ENCODE data around the gene GFRA1.
"Not testable (repeated sequence)": the region's sequence is repeated elsewhere in the genome, so short reads cannot be mapped to it uniquely, and the experiment has no call there.

Gene GFRA1

DNA sequence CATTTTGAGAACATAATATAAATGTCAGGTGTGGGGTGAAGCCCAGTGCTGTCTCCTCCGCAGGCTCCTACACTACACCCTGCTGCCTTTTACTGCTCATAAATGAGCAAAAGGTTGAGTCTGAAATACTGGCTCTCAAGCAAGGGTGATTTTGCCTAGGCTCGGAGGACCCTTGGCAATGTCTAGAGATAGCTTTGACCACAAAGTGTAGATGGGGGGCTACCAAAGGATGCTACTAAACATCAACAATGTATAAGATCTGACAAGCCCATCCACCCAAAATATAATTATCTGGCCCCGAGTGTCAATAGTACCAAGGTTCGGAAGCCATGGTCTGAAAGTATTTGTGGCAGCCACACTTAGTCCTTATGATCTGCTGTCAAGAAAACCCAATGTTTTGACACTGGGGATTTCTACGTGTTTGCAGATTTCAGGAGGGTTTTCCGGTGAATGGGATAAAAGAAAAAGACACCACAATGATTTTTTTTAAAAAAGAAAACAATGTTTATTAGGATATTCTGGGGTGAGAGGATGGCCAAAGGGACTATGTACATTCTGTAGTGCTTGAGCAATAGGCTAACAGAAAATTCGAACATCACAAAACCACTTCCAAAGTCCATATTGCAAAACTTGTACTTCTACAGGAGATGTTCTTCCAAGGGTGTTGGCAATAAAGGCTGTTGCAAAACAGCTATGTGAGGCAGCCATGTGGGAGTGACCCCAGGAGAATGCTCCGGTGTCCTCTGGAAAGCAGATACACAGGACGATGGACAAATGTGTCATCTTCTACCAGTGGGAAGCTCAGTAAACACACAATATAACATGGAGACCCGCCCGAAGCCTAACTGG lies 216.3 kb downstream of the GFRA1 start:
- DNase-seq (ENCODE audit: low read depth) = no peak
- TF ChIP-seq, protein P1, sequence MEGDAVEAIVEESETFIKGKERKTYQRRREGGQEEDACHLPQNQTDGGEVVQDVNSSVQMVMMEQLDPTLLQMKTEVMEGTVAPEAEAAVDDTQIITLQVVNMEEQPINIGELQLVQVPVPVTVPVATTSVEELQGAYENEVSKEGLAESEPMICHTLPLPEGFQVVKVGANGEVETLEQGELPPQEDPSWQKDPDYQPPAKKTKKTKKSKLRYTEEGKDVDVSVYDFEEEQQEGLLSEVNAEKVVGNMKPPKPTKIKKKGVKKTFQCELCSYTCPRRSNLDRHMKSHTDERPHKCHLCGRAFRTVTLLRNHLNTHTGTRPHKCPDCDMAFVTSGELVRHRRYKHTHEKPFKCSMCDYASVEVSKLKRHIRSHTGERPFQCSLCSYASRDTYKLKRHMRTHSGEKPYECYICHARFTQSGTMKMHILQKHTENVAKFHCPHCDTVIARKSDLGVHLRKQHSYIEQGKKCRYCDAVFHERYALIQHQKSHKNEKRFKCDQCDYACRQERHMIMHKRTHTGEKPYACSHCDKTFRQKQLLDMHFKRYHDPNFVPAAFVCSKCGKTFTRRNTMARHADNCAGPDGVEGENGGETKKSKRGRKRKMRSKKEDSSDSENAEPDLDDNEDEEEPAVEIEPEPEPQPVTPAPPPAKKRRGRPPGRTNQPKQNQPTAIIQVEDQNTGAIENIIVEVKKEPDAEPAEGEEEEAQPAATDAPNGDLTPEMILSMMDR (IDR thresholded peaks at IDR 0.05; ENCODE audit: control insufficient read depth, insufficient read depth, low read depth, low read length, missing control alignments) = no peak
- H3K4me3 ChIP-seq (ENCODE audit: control insufficient read depth, low read depth, low read length) = no peak overlapping the region

DNA sequence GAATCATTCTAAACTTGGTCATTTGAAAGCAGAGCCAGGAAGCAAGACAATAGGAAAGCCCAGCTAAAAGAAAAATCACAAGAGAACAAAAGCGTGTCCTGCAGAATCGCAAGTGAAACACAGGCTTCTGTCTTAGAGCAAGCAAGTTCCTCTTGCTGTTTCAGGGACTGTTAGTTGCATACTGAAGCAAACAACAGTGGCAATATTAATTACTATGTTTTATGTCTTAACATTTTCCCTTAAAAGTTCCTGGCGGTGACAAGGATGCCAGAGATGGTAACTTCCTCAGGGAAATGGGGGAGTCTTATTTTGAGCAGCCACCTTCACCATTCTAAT lies 217.1 kb downstream of the GFRA1 start:
- TF ChIP-seq, protein P1 (IDR thresholded peaks at IDR 0.05; ENCODE audit: control insufficient read depth, insufficient read depth, low read depth, low read length, missing control alignments) = no peak
- no peak overlapping the region for H3K4me3 ChIP-seq (ENCODE audit: control insufficient read depth, low read depth, low read length)
- no peak for DNase-seq (ENCODE audit: low read depth)

DNA sequence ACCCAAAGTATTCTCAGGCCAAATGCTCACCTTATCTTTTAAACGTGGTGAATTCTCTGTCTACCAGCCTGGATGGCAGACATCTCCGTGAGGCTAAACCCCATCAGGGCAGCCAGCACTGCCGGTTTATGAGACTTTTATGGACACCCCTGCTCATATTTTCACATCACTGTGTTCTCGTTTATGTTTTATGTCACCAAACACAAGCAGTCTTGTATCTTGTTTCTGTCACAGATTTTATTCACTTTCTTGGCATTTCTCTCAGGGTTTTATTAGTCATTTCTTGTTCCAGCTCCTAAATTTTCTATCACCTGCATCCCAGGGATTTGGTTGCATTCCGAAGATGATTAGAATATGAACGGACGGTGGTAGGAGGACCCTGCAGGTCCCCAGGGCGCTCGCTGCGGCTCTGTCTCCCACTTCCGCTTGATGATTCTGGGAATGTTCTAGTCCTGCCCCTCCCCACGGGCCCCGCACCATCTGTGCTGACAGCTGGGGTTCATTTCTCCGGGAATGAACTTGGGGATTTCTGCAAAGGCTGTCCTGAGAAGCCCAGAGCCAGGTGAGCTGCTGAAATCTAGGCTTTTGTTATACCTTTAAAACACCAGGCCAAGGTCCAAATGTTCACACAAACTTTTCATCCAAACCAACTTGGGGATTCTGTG lies 217.6 kb downstream of the GFRA1 start:
- no peak overlapping the region for H3K4me3 ChIP-seq (ENCODE audit: control insufficient read depth, low read depth, low read length)
- no peak for DNase-seq (ENCODE audit: low read depth)
- TF ChIP-seq, protein P1 (IDR thresholded peaks at IDR 0.05; ENCODE audit: control insufficient read depth, insufficient read depth, low read depth, low read length, missing control alignments) = no peak

DNA sequence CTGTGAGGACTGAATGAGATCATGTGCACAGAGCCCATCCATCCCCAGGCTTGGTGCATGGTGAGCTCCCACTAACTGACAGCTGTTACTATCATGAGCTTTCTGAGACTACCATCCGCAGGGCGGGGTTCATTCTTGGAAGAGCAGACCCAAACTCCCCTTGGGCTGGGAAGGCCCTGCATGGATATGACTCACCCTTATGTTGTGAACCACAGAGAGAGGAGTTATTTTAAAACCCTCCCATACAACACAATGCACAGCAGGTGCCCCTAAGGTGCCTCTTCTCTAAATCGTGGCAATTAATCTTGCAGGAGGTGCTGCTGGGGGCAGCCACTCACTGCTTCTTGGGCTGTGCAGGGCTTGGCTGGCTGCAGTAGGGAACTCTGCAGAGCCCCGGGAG lies 219.1 kb downstream of the GFRA1 start:
- no peak for DNase-seq (ENCODE audit: low read depth)
- TF ChIP-seq, protein P1 (IDR thresholded peaks at IDR 0.05; ENCODE audit: control insufficient read depth, insufficient read depth, low read depth, low read length, missing control alignments) = no peak
- H3K4me3 ChIP-seq (ENCODE audit: control insufficient read depth, low read depth, low read length) = no peak overlapping the region

DNA sequence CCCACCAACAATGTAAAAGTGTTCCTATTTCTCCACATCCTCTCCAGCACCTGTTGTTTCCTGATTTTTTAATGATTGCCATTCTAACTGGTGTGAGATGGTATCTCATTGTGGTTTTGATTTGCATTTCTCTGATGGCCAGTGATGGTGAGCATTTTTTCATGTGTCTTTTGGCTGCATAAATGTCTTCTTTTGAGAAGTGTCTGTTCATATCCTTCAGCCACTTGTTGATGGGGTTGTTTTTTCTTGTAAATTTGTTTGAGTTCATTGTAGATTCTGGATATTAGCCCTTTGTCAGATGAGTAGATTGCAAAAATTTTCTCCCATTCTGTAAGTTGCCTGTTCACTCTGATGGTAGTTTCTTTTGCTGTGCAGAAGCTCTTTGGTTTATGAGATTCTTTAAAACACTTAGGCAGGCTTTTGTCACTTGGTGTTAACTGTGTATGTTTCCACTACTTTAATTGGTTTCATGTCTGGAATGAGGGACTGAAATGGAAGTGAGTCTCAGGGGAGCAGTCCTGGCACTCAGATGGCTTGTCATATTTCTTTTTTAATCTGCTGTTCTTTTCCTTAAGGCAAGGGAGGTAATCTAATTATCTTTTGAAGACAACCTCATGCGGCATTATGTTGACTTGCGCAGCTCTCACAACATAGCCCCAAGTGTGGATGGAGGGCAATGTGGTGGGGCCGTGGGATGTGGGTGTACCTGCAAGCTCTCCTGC lies 219.8 kb downstream of the GFRA1 start:
- not testable (repeated sequence) for DNase-seq (ENCODE audit: low read depth); H3K4me3 ChIP-seq (ENCODE audit: control insufficient read depth, low read depth, low read length)

DNA sequence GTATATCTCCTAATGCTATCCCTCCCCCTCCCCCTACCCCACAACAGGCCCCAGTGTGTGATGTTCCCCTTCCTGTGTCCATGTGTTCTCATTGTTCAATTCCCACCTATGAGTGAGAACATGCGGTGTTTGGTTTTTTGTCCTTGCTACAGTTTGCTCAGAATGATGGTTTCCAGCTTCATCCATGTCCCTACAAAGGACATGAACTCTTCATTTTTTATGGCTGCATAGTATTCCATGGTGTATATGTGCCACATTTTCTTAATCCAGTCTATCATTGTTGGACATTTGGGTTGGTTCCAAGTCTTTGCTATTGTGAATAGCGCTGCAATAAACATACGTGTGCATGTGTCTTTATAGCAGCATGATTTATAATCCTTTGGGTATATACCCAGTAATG lies 220.5 kb downstream of the GFRA1 start:
- not testable (repeated sequence) for DNase-seq (ENCODE audit: low read depth)

DNA sequence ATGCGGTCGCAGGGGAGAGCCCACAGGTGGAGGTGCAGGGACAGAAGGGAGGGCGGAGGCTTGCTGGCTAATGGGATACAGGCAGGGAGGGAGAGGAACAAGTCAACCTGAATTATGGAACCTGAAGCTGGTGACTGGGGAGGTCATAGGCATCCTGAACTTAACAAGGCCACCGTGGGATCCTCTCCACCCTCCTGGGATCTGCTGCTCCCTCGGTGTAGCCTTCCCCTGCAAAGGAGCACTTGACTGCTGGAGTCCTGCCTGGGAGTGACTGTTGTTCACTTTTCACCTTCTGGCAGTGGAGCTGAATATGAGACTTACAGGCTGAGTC lies 223.1 kb downstream of the GFRA1 start:
- DNase-seq (ENCODE audit: low read depth) = no peak
- H3K4me3 ChIP-seq (ENCODE audit: control insufficient read depth, low read depth, low read length) = no peak overlapping the region
- TF ChIP-seq, protein P1 (IDR thresholded peaks at IDR 0.05; ENCODE audit: control insufficient read depth, insufficient read depth, low read depth, low read length, missing control alignments) = no peak

More for the DNA sequence above, 220.5 kb downstream of the GFRA1 start:
- H3K4me3 ChIP-seq (ENCODE audit: control insufficient read depth, low read depth, low read length) = not testable (repeated sequence)
